GM12875 (cell line): ENCODE data around the gene DAAM1.

Experiments
- H3K4me3 ChIP-seq: one replicate; pipeline ENCODE4 v1.5.1; 2011; ENCODE audit warnings: low read depth, low read length, control low read depth
- TF ChIP-seq, protein P1 (sequence below): IDR thresholded peaks from 2 replicates; pipeline ENCODE4 v1.5.1; 2011; ENCODE audit warnings: low read depth, mild to moderate bottlenecking, control low read depth, inconsistent platforms, low read length, moderate library complexity, borderline replicate concordance; ENCODE audit not compliant: insufficient read depth

Gene DAAM1

DNA sequence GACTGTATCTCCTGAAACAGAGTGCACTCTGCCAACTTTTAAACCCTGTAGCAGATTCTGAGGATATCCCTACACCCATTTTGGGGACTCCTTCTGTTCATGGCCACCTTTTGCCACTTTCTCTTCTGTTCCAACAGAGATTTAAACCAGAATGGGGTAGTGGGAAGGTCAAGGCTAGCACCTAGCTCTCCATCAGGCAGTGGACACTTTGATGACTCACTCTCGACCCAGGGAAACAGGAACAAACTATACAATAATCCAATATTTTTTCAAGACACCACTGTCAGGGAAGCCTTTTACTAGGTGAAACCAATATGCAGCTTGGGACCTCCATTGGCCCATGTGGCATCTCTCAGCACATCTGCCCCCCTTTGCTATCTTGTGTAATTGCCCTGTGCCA is 103.6 kb downstream of the DAAM1 start:
- TF ChIP-seq, protein P1, sequence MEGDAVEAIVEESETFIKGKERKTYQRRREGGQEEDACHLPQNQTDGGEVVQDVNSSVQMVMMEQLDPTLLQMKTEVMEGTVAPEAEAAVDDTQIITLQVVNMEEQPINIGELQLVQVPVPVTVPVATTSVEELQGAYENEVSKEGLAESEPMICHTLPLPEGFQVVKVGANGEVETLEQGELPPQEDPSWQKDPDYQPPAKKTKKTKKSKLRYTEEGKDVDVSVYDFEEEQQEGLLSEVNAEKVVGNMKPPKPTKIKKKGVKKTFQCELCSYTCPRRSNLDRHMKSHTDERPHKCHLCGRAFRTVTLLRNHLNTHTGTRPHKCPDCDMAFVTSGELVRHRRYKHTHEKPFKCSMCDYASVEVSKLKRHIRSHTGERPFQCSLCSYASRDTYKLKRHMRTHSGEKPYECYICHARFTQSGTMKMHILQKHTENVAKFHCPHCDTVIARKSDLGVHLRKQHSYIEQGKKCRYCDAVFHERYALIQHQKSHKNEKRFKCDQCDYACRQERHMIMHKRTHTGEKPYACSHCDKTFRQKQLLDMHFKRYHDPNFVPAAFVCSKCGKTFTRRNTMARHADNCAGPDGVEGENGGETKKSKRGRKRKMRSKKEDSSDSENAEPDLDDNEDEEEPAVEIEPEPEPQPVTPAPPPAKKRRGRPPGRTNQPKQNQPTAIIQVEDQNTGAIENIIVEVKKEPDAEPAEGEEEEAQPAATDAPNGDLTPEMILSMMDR, result no peak
- H3K4me3 ChIP-seq, result no peak overlapping the region

DNA sequence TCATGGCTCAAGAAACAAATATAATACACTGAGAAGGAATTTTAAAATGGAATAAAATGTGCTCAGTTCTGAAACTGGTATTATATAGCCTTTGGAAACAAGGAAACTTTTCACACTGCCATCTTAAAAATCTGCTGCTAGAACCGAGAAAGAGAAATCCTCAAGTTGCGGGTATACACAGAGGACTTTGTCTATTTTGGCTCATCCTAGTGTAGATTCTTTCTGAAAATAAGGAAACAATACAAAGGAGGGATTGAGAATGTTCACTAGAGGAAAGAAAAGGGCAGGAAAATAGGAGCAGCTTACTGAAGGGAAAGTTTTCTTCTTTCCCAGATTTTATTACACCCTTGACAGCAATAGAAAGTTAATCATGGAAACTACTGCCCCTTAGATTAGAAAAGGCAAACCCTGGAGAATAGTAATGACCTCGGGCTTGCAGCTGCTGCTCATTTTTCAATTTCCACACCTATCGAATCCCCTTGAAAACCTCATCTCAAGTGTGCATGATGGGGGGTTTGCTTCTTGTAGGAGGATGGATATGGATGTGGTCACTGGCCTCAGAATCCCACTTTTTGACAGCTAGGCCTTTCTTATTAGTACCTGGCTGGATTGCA is 104.6 kb downstream of the DAAM1 start:
- TF ChIP-seq, protein P1, result no peak
- H3K4me3 ChIP-seq, result no peak overlapping the region

DNA sequence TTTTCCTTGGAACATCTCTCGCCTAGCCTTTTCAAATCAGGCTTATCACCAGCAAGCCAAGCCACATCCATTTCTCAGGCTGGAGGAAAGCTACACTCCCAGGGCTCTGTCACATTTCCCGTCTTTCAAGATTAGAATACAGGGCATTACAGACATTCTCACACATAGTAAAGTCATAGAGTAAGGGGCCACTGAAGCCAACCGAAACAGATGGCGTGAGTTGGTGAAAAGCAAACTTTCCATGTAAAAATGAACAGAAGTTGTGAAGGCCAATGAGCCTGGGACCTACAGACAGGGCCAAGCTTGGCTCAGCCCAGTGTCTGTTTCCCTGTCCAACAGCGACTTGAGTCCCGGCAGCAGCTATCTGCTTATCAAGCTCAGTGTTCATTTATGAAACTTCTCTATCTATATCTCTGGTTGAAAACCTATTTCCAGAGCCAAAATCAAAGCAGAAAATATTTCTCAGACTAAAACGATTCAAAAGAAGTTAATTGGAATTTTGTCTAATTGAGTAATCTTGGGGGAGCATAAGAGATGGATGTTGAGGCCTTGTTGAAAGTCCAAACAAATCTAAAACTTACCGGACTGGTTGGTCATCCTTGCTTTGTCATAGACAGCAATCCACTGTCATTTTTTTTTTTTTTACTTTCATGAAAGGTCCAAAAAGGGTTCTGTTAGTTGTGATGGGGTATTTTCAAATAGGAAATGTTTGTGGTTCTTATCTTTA is 105.6 kb downstream of the DAAM1 start:
- no peak overlapping the region for H3K4me3 ChIP-seq
- TF ChIP-seq, protein P1, result no peak

DNA sequence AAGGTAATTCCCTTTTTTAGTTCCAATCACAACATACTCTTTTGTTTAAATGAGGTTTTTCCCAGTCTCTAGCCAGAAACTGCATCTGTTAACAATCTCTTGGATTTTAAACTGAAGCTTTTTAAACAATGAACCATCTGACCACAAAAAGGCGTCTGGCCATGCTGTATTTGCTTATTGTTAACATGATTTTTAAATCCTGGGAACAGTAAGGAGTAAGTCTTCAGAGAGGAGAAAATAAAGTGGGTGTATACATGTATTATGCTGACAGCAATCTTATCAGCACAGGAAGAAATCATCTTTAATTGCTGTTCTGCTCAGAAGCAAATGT is 106.2 kb downstream of the DAAM1 start:
- H3K4me3 ChIP-seq, result no peak overlapping the region
- TF ChIP-seq, protein P1, result no peak

DNA sequence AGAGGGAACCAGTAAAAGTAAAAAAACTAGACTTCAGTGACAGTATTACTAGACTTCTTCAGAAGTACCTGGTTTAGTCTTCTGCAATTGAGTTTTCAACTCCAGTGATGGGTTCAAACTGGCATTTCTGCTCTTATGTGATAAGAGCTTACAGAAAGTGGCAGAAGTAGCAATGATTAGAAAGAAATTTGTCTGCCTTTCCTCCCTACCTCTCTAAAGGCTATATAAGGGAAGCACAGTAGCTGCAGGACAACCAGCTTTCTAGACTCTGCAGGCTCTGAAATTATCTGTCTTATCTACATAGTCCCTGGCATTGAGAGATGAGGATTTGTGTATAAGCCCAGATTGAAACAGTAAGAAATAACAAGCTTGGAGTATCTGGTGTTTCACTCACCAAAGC is 107.5 kb downstream of the DAAM1 start:
- H3K4me3 ChIP-seq, result no peak overlapping the region
- TF ChIP-seq, protein P1, result no peak

DNA sequence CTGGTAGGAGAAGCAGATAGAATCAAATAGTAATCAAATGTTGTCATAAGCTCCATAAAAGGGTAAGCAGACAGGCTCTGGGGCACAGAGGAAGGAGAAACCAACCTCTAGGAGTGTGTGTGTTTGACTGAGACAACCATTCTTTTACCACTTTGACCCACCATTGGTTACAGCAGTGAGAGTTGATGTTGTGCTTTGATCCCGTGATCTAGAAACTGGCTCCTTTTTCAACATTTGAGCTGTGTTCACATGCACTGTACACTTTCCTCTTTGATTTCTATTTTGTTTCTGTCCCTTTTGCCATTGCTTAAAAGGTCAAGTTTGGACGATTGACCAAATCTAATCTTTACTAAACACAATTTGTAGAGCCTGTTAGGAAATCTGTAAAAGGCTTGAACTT is 108.0 kb downstream of the DAAM1 start:
- TF ChIP-seq, protein P1, result no peak

More for the DNA sequence above, 108.0 kb downstream of the DAAM1 start:
- no peak overlapping the region for H3K4me3 ChIP-seq
